ENCODE measurements around the gene TLE4.

- TF ChIP-seq POLR2A (IDR thresholded peaks at IDR 0.05; ENCODE audit: extremely low read depth, insufficient read length) = no peak
- TF ChIP-seq, protein P1, sequence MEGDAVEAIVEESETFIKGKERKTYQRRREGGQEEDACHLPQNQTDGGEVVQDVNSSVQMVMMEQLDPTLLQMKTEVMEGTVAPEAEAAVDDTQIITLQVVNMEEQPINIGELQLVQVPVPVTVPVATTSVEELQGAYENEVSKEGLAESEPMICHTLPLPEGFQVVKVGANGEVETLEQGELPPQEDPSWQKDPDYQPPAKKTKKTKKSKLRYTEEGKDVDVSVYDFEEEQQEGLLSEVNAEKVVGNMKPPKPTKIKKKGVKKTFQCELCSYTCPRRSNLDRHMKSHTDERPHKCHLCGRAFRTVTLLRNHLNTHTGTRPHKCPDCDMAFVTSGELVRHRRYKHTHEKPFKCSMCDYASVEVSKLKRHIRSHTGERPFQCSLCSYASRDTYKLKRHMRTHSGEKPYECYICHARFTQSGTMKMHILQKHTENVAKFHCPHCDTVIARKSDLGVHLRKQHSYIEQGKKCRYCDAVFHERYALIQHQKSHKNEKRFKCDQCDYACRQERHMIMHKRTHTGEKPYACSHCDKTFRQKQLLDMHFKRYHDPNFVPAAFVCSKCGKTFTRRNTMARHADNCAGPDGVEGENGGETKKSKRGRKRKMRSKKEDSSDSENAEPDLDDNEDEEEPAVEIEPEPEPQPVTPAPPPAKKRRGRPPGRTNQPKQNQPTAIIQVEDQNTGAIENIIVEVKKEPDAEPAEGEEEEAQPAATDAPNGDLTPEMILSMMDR (IDR thresholded peaks at IDR 0.05; ENCODE audit: low read depth, low read length) = no peak
These were observed 192.6 kb downstream of the TLE4 start for GRCh38 chr9:79764374-79764773.
